Endothelial cell of umbilical vein (primary cell): ENCODE data around the gene ASAP2. TPM values are rescaled to one million over a fixed set of nuclear protein-coding genes. Genes with fewer than 3 reads are reported as not detected.

ENCODE experiments used
- BruUV-seq: library from RNA; stranded (reverse); fragments of 400-500 nt; replicated peaks from 2 replicates; lab custom pipeline; 2021; lab: Mats Ljungman, UMichigan
- CTCF ChIA-PET: fragments of 300-600, 350-600 bp; sonication (Branson Sonifier 250); formaldehyde crosslinking; loops from one replicate; lab custom pipeline; 2021; ENCODE audit warnings: antibody characterized with exemption, inconsistent platforms; lab: Charles Lee
- POLR2A ChIA-PET: fragments of 300-600, 350-600 bp; sonication (Branson Sonifier 250); formaldehyde crosslinking; loops from one replicate; lab custom pipeline; 2021; ENCODE audit warnings: antibody characterized with exemption, inconsistent platforms; lab: Charles Lee
- DNase-seq: peaks from one replicate; pipeline ENCODE4 v3.0.0-alpha.2; 2011; ENCODE audit warnings: low read depth, low spot score
- FAIRE-seq: peaks from 2 replicates; lab custom pipeline; 2011; peaks lifted over from hg19 to GRCh38; lab: Jason Lieb, UNC
- H2AFZ ChIP-seq: 2 replicates; pipeline ENCODE4 v1.6.0; 2012; ENCODE audit warnings: low read depth, low read length, control low read depth, inconsistent platforms
- H3K27ac ChIP-seq: 2 replicates; pipeline ENCODE4 v1.5.1; 2011; ENCODE audit warnings: low read depth, mild to moderate bottlenecking, control low read depth, low read length, moderate library complexity; ENCODE audit not compliant: insufficient read depth
- H3K27me3 ChIP-seq, 2 experiments: 2 replicates each; pipeline versions ENCODE4 v1.6.0 to v1.6.1; 2011; ENCODE audit warnings: low read length in 2 of 2, mixed read lengths in 1 of 2; ENCODE audit not compliant: control insufficient read depth in 2 of 2, insufficient read depth in 2 of 2
- H3K36me3 ChIP-seq, 2 experiments: 2 replicates in 1 of 2; 3 replicates in 1 of 2; pipeline ENCODE4 v1.5.1; 2011; ENCODE audit warnings: low read length in 2 of 2, mild to moderate bottlenecking in 1 of 2, moderate library complexity in 1 of 2; ENCODE audit not compliant: control insufficient read depth in 2 of 2, insufficient read depth in 2 of 2; ENCODE audit errors: extremely low read depth in 1 of 2
- H3K4me1 ChIP-seq: 3 replicates; pipeline ENCODE4 v1.5.1; 2011; ENCODE audit warnings: mild to moderate bottlenecking, low read length; ENCODE audit not compliant: control insufficient read depth, insufficient read depth; ENCODE audit errors: extremely low read depth
- H3K4me2 ChIP-seq: 2 replicates; pipeline ENCODE4 v1.6.1; 2011; ENCODE audit warnings: low read length, control low read depth, mixed read lengths; ENCODE audit not compliant: insufficient read depth
- H3K4me3 ChIP-seq, 3 experiments: fragments of 200-600 bp in 1 of 3; sonication (generic), shearing (Covaris generic) in 1 of 3; replicated peaks in 1 of 3; 2 replicates each; pipeline ENCODE4 v1.5.1; 2011 to 2016; ENCODE audit warnings: control low read depth in 3 of 3, low read length in 3 of 3, mild to moderate bottlenecking in 2 of 3, inconsistent platforms in 1 of 3, low read depth in 1 of 3, moderate library complexity in 1 of 3; ENCODE audit not compliant: insufficient read depth in 1 of 3
- H3K79me2 ChIP-seq: 2 replicates; pipeline ENCODE4 v1.6.0; 2012; ENCODE audit warnings: low read length, inconsistent platforms; ENCODE audit not compliant: control insufficient read depth, insufficient read depth
- H3K9ac ChIP-seq: replicated peaks from 2 replicates; pipeline ENCODE3; 2011; ENCODE audit warnings: low read length, control low read depth; ENCODE audit not compliant: insufficient read depth; ENCODE audit errors: extremely low read depth
- H3K9me1 ChIP-seq: replicated peaks from 3 replicates; pipeline ENCODE4 v1.6.0; 2011; ENCODE audit warnings: mild to moderate bottlenecking, low read length; ENCODE audit not compliant: control insufficient read depth, insufficient read depth; ENCODE audit errors: extremely low read depth
- H3K9me3 ChIP-seq: replicated peaks from 2 replicates; pipeline ENCODE4 v1.5.1; 2012; ENCODE audit warnings: low read length, inconsistent platforms; ENCODE audit not compliant: control insufficient read depth, insufficient read depth
- H4K20me1 ChIP-seq: replicated peaks from 2 replicates; pipeline ENCODE3; 2011; ENCODE audit warnings: mild to moderate bottlenecking, low read length; ENCODE audit not compliant: control insufficient read depth, insufficient read depth; ENCODE audit errors: extremely low read depth
- CTCF ChIP-seq, 2 donors: IDR thresholded peaks; 1 replicate in 1 of 2; 2 replicates in 1 of 2; pipeline ENCODE4 v1.5.1; 2011; ENCODE audit warnings: low read length in 2 of 2, mild to moderate bottlenecking in 2 of 2, moderate library complexity in 2 of 2, control low read depth in 1 of 2, inconsistent platforms in 1 of 2, low read depth in 1 of 2; ENCODE audit not compliant: insufficient read depth in 1 of 2; ENCODE audit errors: extremely low read depth in 1 of 2
- EZH2 ChIP-seq: IDR thresholded peaks from 2 replicates; pipeline ENCODE4 v1.6.1; 2012; ENCODE audit warnings: borderline replicate concordance, low read depth, mild to moderate bottlenecking, moderate library complexity, low read length, inconsistent platforms; ENCODE audit not compliant: severe bottlenecking
- FOS ChIP-seq: IDR thresholded peaks from 2 replicates; pipeline ENCODE4 v1.6.1; 2011; ENCODE audit warnings: mild to moderate bottlenecking, low read length, moderate library complexity, borderline replicate concordance; ENCODE audit not compliant: insufficient read depth
- GATA2 ChIP-seq: IDR thresholded peaks from 2 replicates; pipeline ENCODE4 v1.7.0; 2011; ENCODE audit warnings: low read depth, mild to moderate bottlenecking, moderate library complexity, mixed read lengths, low read length; ENCODE audit not compliant: insufficient read length, insufficient read depth
- JUN ChIP-seq: IDR thresholded peaks from 2 replicates; pipeline ENCODE4 v1.6.1; 2011; ENCODE audit warnings: borderline replicate concordance, low read depth; ENCODE audit not compliant: insufficient read length, insufficient read depth
- MYC ChIP-seq: IDR thresholded peaks from one replicate; pipeline ENCODE4 v1.6.1; 2011; ENCODE audit warnings: mild to moderate bottlenecking, low read depth, low read length
- POLR2A ChIP-seq: IDR thresholded peaks from 2 replicates; pipeline ENCODE4 v1.6.1; 2012; ENCODE audit warnings: low read depth, mild to moderate bottlenecking, control low read depth, low read length
- POLR2AphosphoS5 ChIP-seq: IDR thresholded peaks from 2 replicates; pipeline ENCODE4 v1.6.1; 2012; ENCODE audit warnings: low read depth, mild to moderate bottlenecking, control low read depth, low read length, moderate library complexity; ENCODE audit not compliant: insufficient read depth
- dilution Hi-C: fragments of 300-500 bp; cut with MboI; formaldehyde crosslinking; loops from one replicate; pipeline ENCODE4 v1.15.0; 2019; ENCODE audit warnings: low sequenced_read_pairs; ENCODE audit not compliant: extremely low pct_ligation_motif_present
- intact Hi-C: fragments of 100-400 bp; cut with micrococcal nuclease; formaldehyde crosslinking; loops from one replicate; pipeline ENCODE4 v1.10.0; 2022
- polyA plus RNA-seq, 4 experiments: library from polyadenylated mRNA; depleted of rRNA in 3 of 4; stranded (reverse) in 3 of 4; unstranded in 1 of 4; fragments of >200 nt; gene quantifications; 2 replicates each; pipeline versions ENCODE4 v1.2.1 to v1.2.3, GENCODE V29; 2011 to 2012; ENCODE audit warnings: missing spikeins in 1 of 4
- total RNA-seq: library from RNA; stranded (reverse); gene quantifications from 2 replicates; pipeline ENCODE4 v1.2.3, GENCODE V29; 2021
- TF ChIP-seq, protein P1 (sequence below): IDR thresholded peaks from 2 replicates; pipeline ENCODE4 v1.6.1; 2011; ENCODE audit not compliant: insufficient read depth, insufficient read length

ASAP2 gene
- total and polyA plus RNA-seq, 2 donors (not counting 3 experiments of a cell fraction or from before 2014, with no cell fraction given): 31.1 to 79.2 TPM

DNA sequence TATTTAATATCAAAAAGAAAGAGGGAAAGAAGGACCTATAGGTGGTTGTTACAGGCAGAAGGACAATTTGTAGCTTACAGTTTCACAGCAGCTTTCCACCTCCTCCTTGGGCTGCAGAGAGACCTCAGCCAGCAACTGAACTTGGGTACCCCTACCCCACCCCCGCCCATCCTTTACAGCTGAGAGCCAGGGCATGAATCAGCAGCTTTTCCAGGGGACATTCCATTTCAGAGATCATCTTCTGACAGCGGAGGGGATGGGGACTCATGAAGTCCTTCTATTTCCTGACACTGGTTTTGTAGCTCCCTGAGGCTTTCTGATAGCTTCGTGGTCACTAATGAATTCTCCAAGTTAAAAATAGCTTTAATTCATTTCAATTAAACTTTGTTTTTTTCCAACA is 120.4 kb downstream of the ASAP2 start:
- H3K9me1 ChIP-seq: no peaks in the 10 kb centered on the region
- intact Hi-C loops: no loop called here
- H3K27me3 ChIP-seq: no peaks in the 10 kb centered on the region
- no peak overlapping the region for H3K4me3 ChIP-seq
- H4K20me1 ChIP-seq: no peaks in the 10 kb centered on the region
- H3K9ac ChIP-seq: no peak overlapping the region
- ChIA-PET CTCF (interaction anchor here (0.9 to 2.2 kb wide), 11 partner anchors 17 to 454 kb away, joined by 3 to 15 read pairs (median 4); partner anchors contain the start of gene ASAP2), POLR2A (no interaction called here)
- BruUV-seq: no TSS peak
- peak overlapping the region; percentile 47 for H3K4me2 ChIP-seq
- H3K9me3 ChIP-seq: no peaks in the 10 kb centered on the region
- TF ChIP-seq POLR2AphosphoS5: no peak
- TF ChIP-seq MYC: no peak
- no peak for TF ChIP-seq GATA2
- no peak for TF ChIP-seq EZH2
- TF ChIP-seq, protein P1, sequence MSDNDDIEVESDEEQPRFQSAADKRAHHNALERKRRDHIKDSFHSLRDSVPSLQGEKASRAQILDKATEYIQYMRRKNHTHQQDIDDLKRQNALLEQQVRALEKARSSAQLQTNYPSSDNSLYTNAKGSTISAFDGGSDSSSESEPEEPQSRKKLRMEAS: no peak
- no peak for TF ChIP-seq JUN
- no peak for TF ChIP-seq CTCF (IDR thresholded peaks at IDR 0.05; ENCODE audit: extremely low read depth in 1 of 2, insufficient read depth in 1 of 2, low read depth in 1 of 2, low read length in 2 of 2)
- TF ChIP-seq POLR2A: no peak
- no peak for TF ChIP-seq FOS
- H3K79me2 ChIP-seq: peaks cover 16% of the 10 kb centered on the region
- dilution Hi-C loops: no loop called here
- DNase-seq (peak; percentile 42), FAIRE-seq (peak; percentile 44)
- peaks cover 18 to 32% of the 10 kb centered on the region in 2 experiments for H3K36me3 ChIP-seq
- peak overlapping the region; percentile 62 for H3K27ac ChIP-seq
- no peak overlapping the region for H2AFZ ChIP-seq
- H3K4me1 ChIP-seq: peaks cover 22% of the 10 kb centered on the region
